CD4-positive, alpha-beta T cell (primary cell): Measurements from ENCODE around the gene RASA3. TPM values are rescaled to one million over a fixed set of nuclear protein-coding genes. Genes with fewer than 3 reads are reported as not detected.

Experiments
- ATAC-seq: fragments of 200-7000 bp; cut with Tn5 transposase; one replicate; pipeline ENCODE4 v1.10.0; 2022; ENCODE audit warnings: mild to moderate bottlenecking; ENCODE audit not compliant: poor library complexity
- CTCF ChIA-PET: fragments of 350-600 bp; sonication (Branson Sonifier 250); formaldehyde crosslinking; loops from one replicate; lab custom pipeline; 2021; ENCODE audit warnings: antibody characterized with exemption, inconsistent platforms; lab: Charles Lee
- POLR2A ChIA-PET: fragments of 350-600 bp; sonication (Branson Sonifier 250); formaldehyde crosslinking; loops from one replicate; lab custom pipeline; 2021; ENCODE audit warnings: antibody characterized with exemption, inconsistent platforms; lab: Charles Lee
- DNase-seq, 14 experiments: peaks; one replicate each; pipeline ENCODE4 v3.0.0-alpha.2; 2013 to 2020; ENCODE audit warnings: mixed read lengths in 2 of 14
- H3K27ac ChIP-seq, 2 donors: one replicate each; pipeline versions ENCODE4 v1.5.1 to v1.7.0; 2013; ENCODE audit warnings: low read length in 2 of 2, low read depth in 1 of 2, mild to moderate bottlenecking in 1 of 2
- H3K27me3 ChIP-seq, 2 experiments: 1 replicate in 1 of 2; 2 replicates in 1 of 2; pipeline versions ENCODE4 v1.6.1 to v1.7.0; 2013; ENCODE audit warnings: low read length in 2 of 2, control low read depth in 1 of 2, mild to moderate bottlenecking in 1 of 2, moderate library complexity in 1 of 2; ENCODE audit not compliant: insufficient read depth in 2 of 2, control insufficient read depth in 1 of 2
- H3K36me3 ChIP-seq: one replicate; pipeline ENCODE4 v1.6.1; 2013; ENCODE audit warnings: low read length, control low read depth; ENCODE audit not compliant: insufficient read depth
- H3K4me1 ChIP-seq: one replicate; pipeline ENCODE4 v1.6.1; 2013; ENCODE audit warnings: low read length, control low read depth; ENCODE audit not compliant: insufficient read depth
- H3K4me3 ChIP-seq: one replicate; pipeline ENCODE4 v1.5.1; 2013; ENCODE audit warnings: mild to moderate bottlenecking, low read length, moderate library complexity
- H3K9me3 ChIP-seq, 2 experiments: 1 replicate in 1 of 2; 2 replicates in 1 of 2; pipeline versions ENCODE4 v1.6.1 to v1.7.0; 2013; ENCODE audit warnings: low read length in 2 of 2, mild to moderate bottlenecking in 2 of 2, control low read depth in 1 of 2, moderate library complexity in 1 of 2; ENCODE audit not compliant: control insufficient read depth in 1 of 2, insufficient read depth in 1 of 2
- H3K27ac Mint-ChIP-seq: one replicate; pipeline ENCODE4 v1.8.0; 2020; ENCODE audit warnings: mixed read lengths
- H3K27me3 Mint-ChIP-seq: one replicate; pipeline ENCODE4 v1.8.0; 2021; ENCODE audit warnings: mixed read lengths
- H3K36me3 Mint-ChIP-seq: one replicate; pipeline ENCODE4 v1.8.0; 2021; ENCODE audit warnings: low read depth, mixed read lengths
- H3K4me1 Mint-ChIP-seq: one replicate; pipeline ENCODE4 v1.8.0; 2021; ENCODE audit warnings: low read depth, mixed read lengths
- H3K4me3 Mint-ChIP-seq: one replicate; pipeline ENCODE4 v1.8.0; 2020; ENCODE audit warnings: mild to moderate bottlenecking, mixed read lengths
- H3K9me3 Mint-ChIP-seq: one replicate; pipeline ENCODE4 v1.8.0; 2020; ENCODE audit warnings: mixed read lengths
- CTCF ChIP-seq: fragments of 200-600 bp; IDR thresholded peaks from one replicate; pipeline ENCODE4 v1.8.0; 2022; ENCODE audit warnings: antibody characterized with exemption, mild to moderate bottlenecking
- intact Hi-C, 2 experiments: fragments of 100-400 bp; cut with DNase I in 1 of 2; cut with micrococcal nuclease in 1 of 2; formaldehyde crosslinking; loops; one replicate each; pipeline versions ENCODE4 v1.15.1 to v1.9.0; 2023 to 2025; cut with DNase I, micrococcal nuclease
- total RNA-seq, 174 experiments: library from RNA in 2 of 174; stranded (reverse) in 2 of 174; gene quantifications; one replicate each; pipeline ENCODE4 v1.2.3 and lab custom pipeline; 2021 to 2026

RASA3 gene
- total RNA-seq, 2 experiments from 2014 or later, result 181 to 184 TPM

GRCh38 chr13:113971471-113972231 is 160.8 kb downstream of the RASA3 start:
- no peak overlapping the region for H3K4me3 ChIP-seq
- no peak overlapping the region for H3K4me3 Mint-ChIP-seq
- DNase-seq (no peak), ATAC-seq (no peak)
- no peak overlapping the region for H3K27ac ChIP-seq
- H3K4me1 ChIP-seq, result no peaks in the 10 kb centered on the region
- ChIA-PET POLR2A (no interaction called here), CTCF (no interaction called here)
- H3K27ac Mint-ChIP-seq, result no peak overlapping the region
- intact Hi-C loops, result no loop called here
- H3K9me3 Mint-ChIP-seq, result no peaks in the 10 kb centered on the region
- peaks cover 55% of the 10 kb centered on the region for H3K36me3 ChIP-seq
- no peaks in the 10 kb centered on the region for H3K4me1 Mint-ChIP-seq
- H3K27me3 ChIP-seq, result no peaks in the 10 kb centered on the region
- no peak for TF ChIP-seq CTCF
- H3K27me3 Mint-ChIP-seq, result no peaks in the 10 kb centered on the region
- no peaks in the 10 kb centered on the region for H3K9me3 ChIP-seq
- peaks cover 41% of the 10 kb centered on the region for H3K36me3 Mint-ChIP-seq

GRCh38 chr13:113970810-113971470 is 161.5 kb downstream of the RASA3 start:
- Mint-ChIP-seq H3K27ac (no peak overlapping the region), H3K36me3 (peaks cover 37% of the 10 kb centered on the region), H3K4me1 (no peaks in the 10 kb centered on the region), H3K9me3 (no peaks in the 10 kb centered on the region), H3K27me3 (no peaks in the 10 kb centered on the region), H3K4me3 (no peak overlapping the region)
- DNase-seq (no peak), ATAC-seq (no peak)
- H3K4me3 ChIP-seq, result no peak overlapping the region
- no peak overlapping the region for H3K27ac ChIP-seq
- H3K9me3 ChIP-seq, result no peaks in the 10 kb centered on the region
- ChIA-PET CTCF (no interaction called here), POLR2A (no interaction called here)
- H3K27me3 ChIP-seq, result no peaks in the 10 kb centered on the region
- peaks cover 51% of the 10 kb centered on the region for H3K36me3 ChIP-seq
- no peaks in the 10 kb centered on the region for H3K4me1 ChIP-seq
- intact Hi-C loops, result no loop called here
- TF ChIP-seq CTCF, result no peak

- H3K27me3 ChIP-seq, result no peaks in the 10 kb centered on the region
- ChIA-PET POLR2A (no interaction called here), CTCF (no interaction called here)
- DNase-seq (no peak), ATAC-seq (no peak)
- no peak for TF ChIP-seq CTCF
- H3K4me3 ChIP-seq, result no peak overlapping the region
- no peaks in the 10 kb centered on the region for H3K27me3 Mint-ChIP-seq
- H3K36me3 Mint-ChIP-seq, result peaks cover 28% of the 10 kb centered on the region
- peaks cover 42% of the 10 kb centered on the region for H3K36me3 ChIP-seq
- H3K27ac Mint-ChIP-seq, result no peak overlapping the region
- no peaks in the 10 kb centered on the region for H3K4me1 ChIP-seq
- intact Hi-C loops, result loop anchor here in 1 of 2 experiments (5.0 kb wide), 1 partner anchor 42 kb away; no protein-coding TSS in a partner anchor
- H3K4me3 Mint-ChIP-seq, result no peak overlapping the region
- H3K9me3 Mint-ChIP-seq, result no peaks in the 10 kb centered on the region
- H3K27ac ChIP-seq, result no peak overlapping the region
- no peaks in the 10 kb centered on the region for H3K4me1 Mint-ChIP-seq
- no peaks in the 10 kb centered on the region for H3K9me3 ChIP-seq
Observed at GRCh38 chr13:113969973-113970611, 162.3 kb downstream of the RASA3 start.
